Stimulated activated CD4-positive, alpha-beta T cell treated with anti-CD3 and anti-CD28 coated beads, Interleukin-4, amount 100 ng/mL, for 1 hour (primary cell): ENCODE data around the gene MAPT.

Experiments used
- DNase-seq: peaks from one replicate; pipeline ENCODE4 v3.0.0-alpha.2; 2020

Gene MAPT

GRCh38 chr17:45863857-45864654 lies 30.3 kb upstream of the MAPT start:
- no peak for DNase-seq

- DNase-seq = no peak
These were observed 27.2 kb upstream of the MAPT start for GRCh38 chr17:45867171-45867570.

DNA sequence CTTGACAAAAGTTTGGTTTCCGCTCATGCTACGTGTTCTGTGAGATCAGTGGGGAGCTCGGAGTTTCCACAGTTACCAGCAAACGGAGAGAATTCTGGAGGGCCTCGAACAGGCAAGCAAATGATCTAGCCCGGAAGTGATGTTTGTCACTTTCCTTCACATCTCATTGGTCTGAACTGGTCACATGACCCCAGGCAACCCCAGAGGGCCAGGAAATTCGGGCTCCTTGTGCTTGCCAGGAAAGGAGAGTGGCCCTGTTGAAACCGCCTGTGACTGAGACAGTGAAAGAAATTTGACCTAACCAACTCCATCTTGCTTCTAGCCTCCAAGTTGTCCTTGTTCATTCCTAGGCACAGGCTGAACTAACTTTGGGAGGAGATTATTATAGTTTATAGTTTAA lies 26.7 kb upstream of the MAPT start:
- DNase-seq = no peak

DNA sequence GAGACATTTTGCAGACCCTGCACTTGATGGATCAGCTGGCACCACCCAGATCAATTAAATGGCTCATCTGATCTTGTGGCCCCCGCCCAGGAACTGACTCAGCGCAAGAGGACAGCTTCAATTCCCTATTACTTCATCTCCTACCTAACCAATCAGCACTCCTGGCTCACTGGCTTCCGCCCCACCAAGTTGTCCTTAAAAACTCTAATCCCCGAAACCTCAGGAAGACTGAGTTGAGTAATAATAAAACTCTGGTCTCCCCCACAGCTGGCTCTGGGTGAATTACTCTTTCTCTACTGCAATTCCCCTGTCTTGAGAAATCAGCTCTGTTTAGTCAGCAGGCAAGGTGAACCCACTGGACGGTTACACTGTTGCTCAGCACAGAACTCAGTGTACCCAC lies 26.1 kb upstream of the MAPT start:
- DNase-seq = no peak

DNA sequence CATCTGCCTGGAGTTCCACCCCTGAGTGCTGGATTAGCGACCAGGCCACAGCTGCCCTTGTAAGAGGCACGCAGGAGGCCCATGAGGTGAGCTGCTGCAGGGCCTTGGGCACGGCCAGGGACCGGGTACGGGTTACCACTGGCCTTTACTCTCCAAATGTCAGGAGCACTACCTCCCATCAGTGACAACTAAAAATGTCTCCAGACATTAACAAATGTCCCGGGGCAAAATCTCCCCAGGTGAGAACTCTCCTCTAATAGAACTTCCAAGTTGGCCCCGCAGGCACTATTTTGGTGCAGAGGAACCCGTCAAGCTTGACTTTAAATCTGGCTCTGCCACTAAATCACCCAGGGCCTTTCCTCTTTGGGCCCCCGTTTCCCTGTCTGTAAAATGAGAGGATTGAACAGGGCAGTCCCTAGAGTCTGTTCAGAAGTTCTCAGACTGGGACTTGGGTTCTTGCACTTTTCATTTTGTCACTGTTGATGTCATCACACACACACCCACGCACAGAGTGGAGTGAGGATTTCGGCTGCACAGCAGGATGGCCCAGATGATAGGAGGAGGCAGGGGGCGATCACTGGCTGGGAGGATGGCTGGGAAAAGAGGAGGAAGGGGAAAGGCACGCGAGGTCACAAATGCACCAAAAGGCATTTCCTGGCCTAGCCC lies 24.5 kb upstream of the MAPT start:
- DNase-seq = no peak

DNA sequence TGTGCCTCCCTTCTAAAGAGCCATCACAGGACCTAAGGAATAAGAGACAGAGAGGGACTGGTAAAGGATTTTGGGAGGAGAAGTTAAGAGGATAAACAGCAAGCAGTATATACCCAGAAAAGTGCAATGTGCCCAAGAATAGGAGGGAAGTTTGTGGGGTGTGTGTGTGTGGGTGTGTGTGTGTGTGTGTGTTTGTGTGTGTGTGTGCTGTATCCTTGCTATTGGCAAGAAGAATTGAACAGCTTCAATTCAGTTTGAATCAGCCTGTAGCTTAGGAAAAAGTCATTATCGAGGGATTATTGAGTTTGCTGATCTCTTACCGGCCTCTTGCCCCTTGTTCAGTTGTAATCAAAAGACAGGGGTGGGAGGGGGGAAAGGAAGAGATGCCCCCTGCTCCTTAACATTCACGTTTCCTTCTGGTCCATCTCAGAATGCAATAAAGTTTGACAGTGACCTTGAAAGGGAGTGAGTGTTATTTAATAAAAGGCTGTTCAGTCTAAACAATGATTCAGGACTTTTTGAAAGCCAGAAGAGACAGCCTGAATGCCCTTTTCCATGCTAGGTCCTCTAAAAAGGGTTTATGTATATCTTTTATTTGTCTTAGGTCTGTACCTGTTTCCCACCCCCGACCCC lies 23.9 kb upstream of the MAPT start:
- DNase-seq = no peak

DNA sequence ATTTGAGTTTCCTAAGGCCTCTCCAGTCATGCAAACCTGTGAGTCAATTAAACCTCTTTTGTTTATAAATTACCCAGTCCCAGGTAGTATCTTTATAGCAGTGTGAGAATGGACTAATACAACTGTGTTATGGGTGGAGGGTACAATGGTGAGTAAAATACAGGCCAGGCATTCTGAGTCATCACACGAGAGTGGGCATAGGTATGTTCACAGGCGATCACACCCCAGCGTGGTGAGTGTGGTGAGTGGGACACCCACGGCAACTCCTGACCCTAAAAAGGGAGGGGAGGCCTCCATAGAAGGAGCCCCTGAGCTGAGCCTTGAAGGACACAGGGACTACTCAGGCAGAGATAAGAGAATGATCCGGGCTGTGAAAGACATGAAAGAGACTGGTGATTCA lies 22.6 kb upstream of the MAPT start:
- no peak for DNase-seq

GRCh38 chr17:45873728-45874127 lies 20.6 kb upstream of the MAPT start:
- DNase-seq = peak; percentile 32

DNA sequence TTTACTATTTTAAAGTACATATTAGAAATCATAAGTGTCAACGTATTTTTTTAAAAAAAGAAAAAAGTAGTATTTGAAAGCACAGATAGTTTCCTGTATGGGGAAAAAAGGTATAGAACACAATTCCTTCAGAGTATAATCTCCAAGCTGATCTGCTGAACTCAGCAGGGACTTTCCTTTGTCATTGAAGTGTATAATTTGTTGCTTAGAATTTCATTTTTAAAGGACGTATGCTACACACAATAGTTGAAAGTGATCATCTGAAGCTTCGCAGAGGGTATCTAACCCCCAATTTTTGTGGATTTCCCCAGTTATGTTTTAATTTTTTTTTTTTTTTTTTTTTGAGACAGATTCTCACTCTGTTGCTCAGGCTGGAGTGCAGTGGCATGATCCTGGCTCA lies 20.2 kb upstream of the MAPT start:
- no peak for DNase-seq

GRCh38 chr17:45876539-45876938 lies 17.8 kb upstream of the MAPT start:
- DNase-seq = no peak

DNA sequence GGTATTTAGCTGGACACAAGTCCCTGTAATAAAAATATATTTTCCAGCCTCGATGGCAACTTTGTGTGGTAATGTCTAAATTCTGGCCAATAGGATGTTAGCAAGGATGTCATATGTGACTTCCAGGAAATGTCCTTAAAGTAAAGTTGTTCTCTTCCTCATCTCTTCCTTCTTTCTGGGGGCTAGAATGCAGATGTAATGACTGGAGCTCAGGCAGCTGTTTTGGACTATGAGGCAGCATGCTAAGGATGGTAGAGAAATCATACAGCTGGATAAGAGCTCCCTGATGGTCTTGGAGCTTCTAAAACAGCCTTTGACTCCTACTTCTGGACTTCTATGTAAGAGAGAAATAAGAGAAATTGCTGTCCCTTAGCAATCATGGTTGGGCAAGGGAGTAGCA lies 16.9 kb upstream of the MAPT start:
- DNase-seq = no peak

DNA sequence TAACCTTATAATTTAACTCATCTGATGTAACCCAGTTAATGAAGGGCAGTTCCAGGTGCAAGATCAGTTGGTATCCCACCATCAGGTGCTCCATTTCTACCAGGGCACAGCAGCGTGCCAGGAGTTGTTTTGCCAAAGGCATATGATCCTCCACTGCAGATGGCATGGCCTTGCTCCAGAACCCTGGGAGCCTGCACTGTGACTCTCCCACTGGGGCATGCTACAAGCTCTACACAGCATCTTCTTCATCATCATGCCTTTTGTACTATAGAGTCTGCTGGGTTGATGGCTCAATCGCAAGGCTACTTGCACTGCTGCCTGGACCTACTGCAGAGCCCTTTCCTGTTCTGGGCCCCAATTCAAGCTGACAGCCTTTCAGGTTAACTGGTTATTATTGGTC lies 11.3 kb upstream of the MAPT start:
- no peak for DNase-seq

DNA sequence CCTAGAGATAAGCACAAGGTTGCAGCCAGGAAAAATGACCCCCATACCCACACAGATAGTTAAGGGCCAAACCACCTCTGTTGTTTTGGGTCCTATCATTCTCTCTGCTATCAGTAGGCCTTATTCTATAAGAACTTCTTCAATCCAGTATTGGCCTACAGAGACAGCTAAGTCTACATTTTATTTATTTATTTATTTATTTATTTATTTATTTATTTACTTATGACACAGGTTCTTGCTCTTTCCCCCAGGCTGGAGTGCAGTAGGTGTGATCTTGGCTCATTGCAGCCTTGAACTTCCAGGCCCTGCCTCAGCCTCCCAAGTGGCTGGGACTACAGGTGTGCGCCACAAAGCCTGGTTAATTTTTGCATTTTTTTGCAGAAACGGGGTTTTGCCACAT lies 7.5 kb upstream of the MAPT start:
- DNase-seq = no peak

- no peak for DNase-seq
These were observed 6.0 kb upstream of the MAPT start for GRCh38 chr17:45888392-45888791.

- no peak for DNase-seq
These were observed 4.8 kb upstream of the MAPT start for GRCh38 chr17:45889579-45889978.

- no peak for DNase-seq
These were observed 681 bp upstream of the MAPT start for GRCh38 chr17:45893725-45894021.

DNA sequence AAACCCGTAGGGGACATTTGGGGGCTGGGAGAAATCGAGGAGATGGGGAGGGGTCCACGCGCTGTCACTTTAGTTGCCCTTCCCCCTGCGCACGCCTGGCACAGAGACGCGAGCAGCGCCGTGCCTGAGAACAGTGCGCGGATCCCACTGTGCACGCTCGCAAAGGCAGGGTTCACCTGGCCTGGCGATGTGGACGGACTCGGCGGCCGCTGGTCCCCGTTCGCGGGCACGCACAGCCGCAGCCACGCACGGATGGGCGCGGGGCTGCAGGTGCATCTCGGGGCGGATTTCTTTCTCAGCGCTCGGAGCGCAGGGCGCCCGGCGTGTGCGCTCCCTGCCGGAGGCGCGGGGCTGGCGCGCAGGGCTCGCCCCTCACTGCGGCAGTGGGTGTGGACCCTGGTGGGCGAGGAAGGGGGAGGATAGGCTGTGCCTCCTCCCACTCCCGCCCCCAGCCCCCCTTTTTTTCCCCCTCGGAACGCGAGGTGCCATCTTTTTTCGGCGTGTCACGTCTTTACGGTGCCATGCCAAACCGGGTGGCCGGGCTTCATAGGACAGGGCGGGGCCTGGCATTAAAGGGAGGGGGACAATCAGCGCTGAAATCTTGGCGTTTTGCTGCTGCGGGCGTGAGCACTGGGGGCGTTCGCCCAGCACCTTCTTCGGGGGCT lies 1.1 kb downstream of the MAPT start:
- DNase-seq = peak; percentile 22

DNA sequence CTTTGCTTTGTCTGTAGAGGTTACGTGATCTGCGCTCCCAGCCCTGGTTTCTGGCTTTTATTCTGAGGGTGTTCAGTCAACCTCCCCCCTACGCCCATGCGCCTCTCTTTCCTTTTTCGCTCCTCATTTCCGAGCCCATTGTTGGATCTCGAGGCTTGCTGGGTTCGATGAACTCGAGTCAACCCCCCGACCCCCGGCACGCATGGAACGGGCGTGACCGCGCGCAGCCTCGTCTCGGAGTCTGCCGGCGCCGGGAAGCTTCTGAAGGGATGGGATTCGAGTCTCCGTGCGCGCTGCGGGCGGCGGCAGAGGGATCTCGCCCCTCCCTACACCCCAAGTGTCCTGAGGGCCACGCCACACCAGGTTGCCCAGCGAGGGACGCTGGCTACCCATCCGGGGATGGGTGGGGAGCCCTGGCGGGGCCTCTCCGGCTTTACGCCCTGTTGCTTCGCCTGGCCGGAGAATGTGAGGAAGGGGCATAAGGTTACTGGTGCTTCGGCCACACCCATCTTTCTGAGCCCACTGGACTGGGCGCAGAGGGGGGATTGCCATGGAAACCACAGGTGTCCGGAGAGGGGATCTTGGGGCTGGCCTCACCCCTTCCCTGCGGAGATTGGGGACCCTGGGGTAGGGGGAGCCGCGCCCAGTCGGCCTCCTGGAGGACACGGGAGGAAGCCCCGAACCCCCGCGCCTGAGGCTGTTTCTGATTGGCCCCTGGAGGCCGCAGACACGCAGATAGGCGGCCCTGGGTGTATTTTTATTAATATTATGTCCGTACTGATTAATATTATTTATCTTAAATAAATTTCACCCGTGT lies 1.8 kb downstream of the MAPT start:
- no peak for DNase-seq

GRCh38 chr17:45896803-45897693 lies 2.7 kb downstream of the MAPT start:
- peak; percentile 7 for DNase-seq

GRCh38 chr17:45900136-45900535 lies 5.8 kb downstream of the MAPT start:
- DNase-seq = no peak

DNA sequence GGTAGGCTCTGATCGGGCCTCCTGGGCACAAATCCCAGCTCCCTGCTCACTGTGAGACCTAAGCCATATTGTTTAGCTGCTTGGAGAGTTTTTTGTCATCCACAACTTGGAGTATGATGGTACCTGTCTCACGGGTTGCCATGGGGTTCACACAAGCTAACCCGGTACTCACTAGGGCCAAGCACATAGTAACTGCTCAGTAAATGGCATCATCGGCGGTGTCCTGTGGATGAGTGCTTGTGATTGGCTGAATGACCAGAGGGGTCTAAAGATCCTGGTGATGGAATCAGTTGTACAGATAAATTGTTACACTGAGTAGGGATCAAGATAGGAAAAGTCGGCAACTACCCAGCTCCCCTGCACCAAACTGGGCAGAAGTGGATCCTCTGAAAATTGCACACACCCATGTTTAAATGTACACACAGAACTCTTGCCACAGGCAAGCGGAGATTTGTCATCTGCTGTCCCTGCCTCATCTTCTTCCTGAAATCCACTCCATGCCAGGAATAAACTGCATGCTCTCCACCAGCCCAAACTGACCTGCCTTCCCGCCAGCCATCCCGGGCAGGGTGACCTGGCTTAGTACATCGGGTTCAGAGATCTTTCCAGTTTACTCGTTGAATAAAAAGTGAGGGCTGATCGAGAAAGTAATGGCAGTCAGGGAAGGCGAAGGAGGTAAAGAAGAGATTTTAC lies 6.5 kb downstream of the MAPT start:
- DNase-seq = no peak
